ENCODE results near the gene SLC2A4RG. TPM values are rescaled to one million over a fixed set of nuclear protein-coding genes. Genes with fewer than 3 reads are reported as not detected.

Gene SLC2A4RG
- total RNA-seq, 1 donor from 2014 or later, result 12.0 TPM

GRCh38 chr20:63696306-63696627 lies 43.3 kb upstream of the SLC2A4RG start:
- no peak overlapping the region for H2AFZ ChIP-seq (replicated peaks)
- Mint-ChIP-seq H3K27me3 (ENCODE audit: insufficient read depth, low read depth) (peaks cover 13% of the 10 kb centered on the region), H3K36me3 (peaks cover 5% of the 10 kb centered on the region), H3K4me3 (no peak overlapping the region), H3K27ac (no peak overlapping the region), H3K9me3 (peaks cover 4% of the 10 kb centered on the region), H3K4me1 (no peaks in the 10 kb centered on the region)
- no peaks in the 10 kb centered on the region for H3K79me2 ChIP-seq (ENCODE audit: low read depth)
- peak; percentile 62 for DNase-seq (ENCODE audit: low spot score)
- TF ChIP-seq EZH2 (IDR thresholded peaks at IDR 0.05) (no peak), EZH2phosphoT487 (IDR thresholded peaks at IDR 0.05) (no peak)
- TF ChIP-seq, protein P1, sequence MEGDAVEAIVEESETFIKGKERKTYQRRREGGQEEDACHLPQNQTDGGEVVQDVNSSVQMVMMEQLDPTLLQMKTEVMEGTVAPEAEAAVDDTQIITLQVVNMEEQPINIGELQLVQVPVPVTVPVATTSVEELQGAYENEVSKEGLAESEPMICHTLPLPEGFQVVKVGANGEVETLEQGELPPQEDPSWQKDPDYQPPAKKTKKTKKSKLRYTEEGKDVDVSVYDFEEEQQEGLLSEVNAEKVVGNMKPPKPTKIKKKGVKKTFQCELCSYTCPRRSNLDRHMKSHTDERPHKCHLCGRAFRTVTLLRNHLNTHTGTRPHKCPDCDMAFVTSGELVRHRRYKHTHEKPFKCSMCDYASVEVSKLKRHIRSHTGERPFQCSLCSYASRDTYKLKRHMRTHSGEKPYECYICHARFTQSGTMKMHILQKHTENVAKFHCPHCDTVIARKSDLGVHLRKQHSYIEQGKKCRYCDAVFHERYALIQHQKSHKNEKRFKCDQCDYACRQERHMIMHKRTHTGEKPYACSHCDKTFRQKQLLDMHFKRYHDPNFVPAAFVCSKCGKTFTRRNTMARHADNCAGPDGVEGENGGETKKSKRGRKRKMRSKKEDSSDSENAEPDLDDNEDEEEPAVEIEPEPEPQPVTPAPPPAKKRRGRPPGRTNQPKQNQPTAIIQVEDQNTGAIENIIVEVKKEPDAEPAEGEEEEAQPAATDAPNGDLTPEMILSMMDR (IDR thresholded peaks at IDR 0.05), result no peak
- H3K9me3 ChIP-seq (ENCODE audit: low read depth), result no peaks in the 10 kb centered on the region
- peak overlapping the region; percentile 24 for H3K4me3 ChIP-seq
- H4K20me1 ChIP-seq (ENCODE audit: low read depth), result no peaks in the 10 kb centered on the region
- no peak overlapping the region for H3K9ac ChIP-seq
- no peak overlapping the region for H3K27ac ChIP-seq
- H3K36me3 ChIP-seq, result no peaks in the 10 kb centered on the region
- no peaks in the 10 kb centered on the region for H3K27me3 ChIP-seq
- H3K4me1 ChIP-seq, result peaks cover 10% of the 10 kb centered on the region
- H3F3A ChIP-seq (ENCODE audit: low read depth), result peaks cover 7% of the 10 kb centered on the region
- H3K4me2 ChIP-seq, result peak overlapping the region; percentile 66

- H3K9me3 Mint-ChIP-seq, result peaks cover 4% of the 10 kb centered on the region
- peaks cover 12% of the 10 kb centered on the region for H3K27me3 Mint-ChIP-seq (ENCODE audit: insufficient read depth, low read depth)
- H3K4me1 ChIP-seq, result peaks cover 10% of the 10 kb centered on the region
- no peak within 1 kb of the TSS for H3K27ac Mint-ChIP-seq
- H3K9me3 ChIP-seq (ENCODE audit: low read depth), result no peaks in the 10 kb centered on the region
- H4K20me1 ChIP-seq (ENCODE audit: low read depth), result no peaks in the 10 kb centered on the region
- DNase-seq (ENCODE audit: low spot score), result no peak
- no peak within 1 kb of the TSS for H3K27ac ChIP-seq
- no peaks in the 10 kb centered on the region for H3K79me2 ChIP-seq (ENCODE audit: low read depth)
- H3K4me2 ChIP-seq, result peak within 1 kb of the TSS; percentile 66
- TF ChIP-seq EZH2phosphoT487 (IDR thresholded peaks at IDR 0.05) (no peak), EZH2 (IDR thresholded peaks at IDR 0.05) (no peak)
- TF ChIP-seq, protein P1 (IDR thresholded peaks at IDR 0.05), result no peak
- peaks cover 7% of the 10 kb centered on the region for H3F3A ChIP-seq (ENCODE audit: low read depth)
- no peak within 1 kb of the TSS for H3K4me3 Mint-ChIP-seq
- H3K4me3 ChIP-seq, result peak within 1 kb of the TSS; percentile 24
- no peaks in the 10 kb centered on the region for H3K36me3 ChIP-seq
- H3K27me3 ChIP-seq, result no peaks in the 10 kb centered on the region
- H3K36me3 Mint-ChIP-seq, result peaks cover 3% of the 10 kb centered on the region
- no peaks in the 10 kb centered on the region for H3K4me1 Mint-ChIP-seq
- no peak within 1 kb of the TSS for H2AFZ ChIP-seq (replicated peaks)
- H3K9ac ChIP-seq, result no peak within 1 kb of the TSS
These were observed 42.8 kb upstream of the SLC2A4RG start, which contains the start of gene TNFRSF6B for GRCh38 chr20:63696628-63697356. Gene TNFRSF6B (plus strand): TSS chr20:63696652. CDS start chr20:63696768, 116 bp downstream.

- no peaks in the 10 kb centered on the region for H3K27me3 ChIP-seq
- Mint-ChIP-seq H3K4me3 (no peak overlapping the region), H3K27me3 (ENCODE audit: insufficient read depth, low read depth) (peaks cover 11% of the 10 kb centered on the region), H3K27ac (no peak overlapping the region), H3K9me3 (peaks cover 4% of the 10 kb centered on the region), H3K4me1 (no peaks in the 10 kb centered on the region), H3K36me3 (peaks cover 3% of the 10 kb centered on the region)
- H3K4me2 ChIP-seq, result peak overlapping the region; percentile 66
- no peak overlapping the region for H2AFZ ChIP-seq (replicated peaks)
- peaks cover 7% of the 10 kb centered on the region for H3F3A ChIP-seq (ENCODE audit: low read depth)
- H3K27ac ChIP-seq, result no peak overlapping the region
- H3K79me2 ChIP-seq (ENCODE audit: low read depth), result no peaks in the 10 kb centered on the region
- peaks cover 10% of the 10 kb centered on the region for H3K4me1 ChIP-seq
- H3K4me3 ChIP-seq, result no peak overlapping the region
- H3K9me3 ChIP-seq (ENCODE audit: low read depth), result no peaks in the 10 kb centered on the region
- TF ChIP-seq EZH2phosphoT487 (IDR thresholded peaks at IDR 0.05) (no peak), EZH2 (IDR thresholded peaks at IDR 0.05) (no peak)
- TF ChIP-seq, protein P1 (IDR thresholded peaks at IDR 0.05), result no peak
- no peak overlapping the region for H3K9ac ChIP-seq
- no peaks in the 10 kb centered on the region for H4K20me1 ChIP-seq (ENCODE audit: low read depth)
- H3K36me3 ChIP-seq, result no peaks in the 10 kb centered on the region
- DNase-seq (ENCODE audit: low spot score), result no peak
These were observed 42.2 kb upstream of the SLC2A4RG start for GRCh38 chr20:63697357-63697867.
